Testis (tissue), 3 donors: Measurements from ENCODE around the gene GUK1. TPM values are rescaled to one million over a fixed set of nuclear protein-coding genes. Genes with fewer than 3 reads are reported as not detected.

Experiments
- DNase-seq: peaks from one replicate; pipeline ENCODE4 v3.0.0-alpha.2; 2019
- H3K27ac ChIP-seq, 2 donors: fragments of 200-600 bp; sonication (generic); one replicate each; pipeline ENCODE4 v1.5.1; 2019
- H3K27me3 ChIP-seq: fragments of 200-600 bp; sonication (generic); one replicate; pipeline ENCODE4 v1.5.1; 2019
- H3K36me3 ChIP-seq: fragments of 200-600 bp; sonication (generic); one replicate; pipeline ENCODE4 v1.5.1; 2017; ENCODE audit warnings: low read depth; ENCODE audit errors: missing control alignments
- H3K4me1 ChIP-seq: fragments of 200-600 bp; sonication (generic); one replicate; pipeline ENCODE4 v1.5.1; 2019
- H3K4me3 ChIP-seq, 2 donors: fragments of 200-600 bp; sonication (generic); one replicate each; pipeline ENCODE4 v1.5.1; 2017 to 2019
- H3K9me3 ChIP-seq: fragments of 200-600 bp; sonication (generic); one replicate; pipeline ENCODE4 v1.5.1; 2017
- CTCF ChIP-seq, 3 experiments: fragments of 450-650 bp in 2 of 3; fragments of 200-600 bp in 1 of 3; sonication (generic) in 1 of 3; IDR thresholded peaks; one replicate each; pipeline ENCODE4 v1.5.1; 2016 to 2019; ENCODE audit warnings: antibody characterized with exemption in 3 of 3, mild to moderate bottlenecking in 2 of 3, moderate library complexity in 1 of 3
- POLR2A ChIP-seq: fragments of 450-650 bp; IDR thresholded peaks from one replicate; pipeline ENCODE4 v1.6.1; 2017; ENCODE audit warnings: antibody characterized with exemption, mild to moderate bottlenecking, moderate library complexity
- WGBS, 2 donors: methylation state at CpG; one replicate each; pipeline ENCODE4 v1.1.5; 2018; 5-methylcytosine and 5-hydroxymethylcytosine counted together
- intact Hi-C: fragments of 100-400 bp; cut with DNase I; formaldehyde crosslinking; loops from one replicate; pipeline ENCODE4 v1.15.1; 2023; ENCODE audit warnings: low total_unique reads
- polyA plus RNA-seq: library from polyadenylated mRNA; stranded (reverse); fragments of 350-450 nt; fragmentation: Illumina TruSeq; extraction: RNeasy Lipid Tissue Mini Kit (QIAGEN cat#74804); gene quantifications from one replicate; pipeline ENCODE4 v1.2.3, GENCODE V29; 2014; ENCODE audit warnings: low read depth, low replicate concordance; ENCODE audit not compliant: insufficient read depth
- total RNA-seq, 2 donors: library from RNA; depleted of rRNA; stranded (reverse); fragments of >200 nt; gene quantifications; one replicate each; pipeline ENCODE4 v1.2.3, GENCODE V29; 2016

Gene GUK1
- total and polyA plus RNA-seq, 3 donors from 2014 or later = 236 to 343 (median 298) TPM

GRCh38 chr1:228156515-228156881 lies 16.4 kb downstream of the GUK1 start:
- H3K4me1 ChIP-seq = peaks cover 5% of the 10 kb centered on the region
- no peak overlapping the region for H3K4me3 ChIP-seq
- TF ChIP-seq CTCF (IDR thresholded peaks at IDR 0.05) (no peak), POLR2A (no peak)
- no peak for DNase-seq
- H3K36me3 ChIP-seq = no peaks in the 10 kb centered on the region
- H3K9me3 ChIP-seq = no peaks in the 10 kb centered on the region
- no peak overlapping the region for H3K27ac ChIP-seq
- intact Hi-C loops = no loop called here
- H3K27me3 ChIP-seq = no peaks in the 10 kb centered on the region
- WGBS, 2 donors = 34 to 73% methylated on average over 4 to 9 of the region's 9 CpGs

GRCh38 chr1:228156941-228157728 lies 17.1 kb downstream of the GUK1 start:
- WGBS, 2 donors = 49 to 74% methylated on average over 11 to 24 of the region's 24 CpGs
- Histone ChIP-seq H3K4me1 (peaks cover under 1% of the 10 kb centered on the region), H3K27me3 (no peaks in the 10 kb centered on the region), H3K9me3 (no peaks in the 10 kb centered on the region), H3K27ac (no peak overlapping the region), H3K4me3 (no peak overlapping the region), H3K36me3 (no peaks in the 10 kb centered on the region)
- no peak for DNase-seq
- intact Hi-C loops = no loop called here
- TF ChIP-seq CTCF (IDR thresholded peaks at IDR 0.05) (no peak), POLR2A (no peak)

- TF ChIP-seq POLR2A = no peak
- no peak for DNase-seq
- Histone ChIP-seq H3K9me3 (no peaks in the 10 kb centered on the region), H3K4me1 (peaks cover 7% of the 10 kb centered on the region), H3K4me3 (no peak overlapping the region), H3K27ac (no peak overlapping the region), H3K27me3 (no peaks in the 10 kb centered on the region), H3K36me3 (no peaks in the 10 kb centered on the region)
- WGBS, 2 donors = 63 to 85% methylated on average over 39 to 43 of the region's 43 CpGs
- intact Hi-C loops = no loop called here
Observed at GRCh38 chr1:228157729-228158126, 17.6 kb downstream of the GUK1 start.

GRCh38 chr1:228158151-228159007 lies 18.3 kb downstream of the GUK1 start:
- TF ChIP-seq POLR2A (no peak), CTCF (IDR thresholded peaks at IDR 0.05) (no peak)
- no peaks in the 10 kb centered on the region for H3K27me3 ChIP-seq
- no peaks in the 10 kb centered on the region for H3K36me3 ChIP-seq
- no peaks in the 10 kb centered on the region for H3K9me3 ChIP-seq
- no peak overlapping the region for H3K27ac ChIP-seq
- DNase-seq = no peak
- intact Hi-C loops = no loop called here
- H3K4me3 ChIP-seq = no peak overlapping the region
- WGBS, 2 donors = 63 to 65% methylated on average over 37 to 82 of the region's 98 CpGs
- peaks cover 11% of the 10 kb centered on the region for H3K4me1 ChIP-seq

GRCh38 chr1:228159008-228159665 lies 19.1 kb downstream of the GUK1 start:
- peaks cover 11% of the 10 kb centered on the region for H3K4me1 ChIP-seq
- DNase-seq = no peak
- no peak for TF ChIP-seq CTCF (IDR thresholded peaks at IDR 0.05)
- no peak for TF ChIP-seq POLR2A
- no peaks in the 10 kb centered on the region for H3K9me3 ChIP-seq
- H3K36me3 ChIP-seq = no peaks in the 10 kb centered on the region
- H3K27ac ChIP-seq = no peak overlapping the region
- WGBS, 2 donors = 71 to 85% methylated on average over 14 of the region's 14 CpGs
- intact Hi-C loops = no loop called here
- no peaks in the 10 kb centered on the region for H3K27me3 ChIP-seq
- no peak overlapping the region for H3K4me3 ChIP-seq
